GM19240 (cell line): ENCODE data around the gene ANO9.
"Not testable (repeated sequence)": the region's sequence is repeated elsewhere in the genome, so short reads cannot be mapped to it uniquely, and the experiment has no call there.

Experiments used
- DNase-seq: peaks from one replicate; pipeline ENCODE4 v3.0.0; 2011; ENCODE audit warnings: low spot score; ENCODE audit not compliant: insufficient read length

ANO9 gene

DNA sequence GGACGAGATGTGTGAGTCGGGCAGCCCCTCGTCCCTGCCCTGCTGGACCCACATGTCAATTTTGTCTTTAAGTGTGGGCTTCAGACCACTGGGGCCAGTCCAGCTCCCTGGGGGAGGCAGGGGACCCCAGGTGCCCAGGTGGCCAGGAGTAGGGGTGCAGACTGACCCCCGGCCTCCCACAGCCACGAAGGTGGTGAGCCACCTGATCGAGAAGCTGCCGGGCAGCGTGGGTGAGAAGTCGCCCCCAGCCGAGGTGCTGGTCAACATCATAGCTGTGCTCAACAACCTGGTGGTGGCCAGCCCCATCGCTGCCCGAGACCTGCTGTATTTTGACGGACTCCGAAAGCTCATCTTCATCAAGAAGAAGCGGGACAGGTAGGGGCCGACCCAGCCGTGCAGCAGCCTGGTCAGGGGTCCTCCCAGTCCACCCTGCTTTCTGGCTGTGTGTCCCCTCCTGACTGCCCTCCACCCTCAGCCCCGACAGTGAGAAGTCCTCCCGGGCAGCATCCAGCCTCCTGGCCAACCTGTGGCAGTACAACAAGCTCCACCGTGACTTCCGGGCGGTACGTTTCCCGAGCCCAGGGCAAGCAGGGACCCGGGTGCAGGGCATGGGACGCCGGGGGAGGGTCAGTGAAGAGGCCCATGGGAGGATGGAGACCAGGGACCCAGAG, 37.9 kb downstream of the ANO9 start:
- no peak for DNase-seq

DNA sequence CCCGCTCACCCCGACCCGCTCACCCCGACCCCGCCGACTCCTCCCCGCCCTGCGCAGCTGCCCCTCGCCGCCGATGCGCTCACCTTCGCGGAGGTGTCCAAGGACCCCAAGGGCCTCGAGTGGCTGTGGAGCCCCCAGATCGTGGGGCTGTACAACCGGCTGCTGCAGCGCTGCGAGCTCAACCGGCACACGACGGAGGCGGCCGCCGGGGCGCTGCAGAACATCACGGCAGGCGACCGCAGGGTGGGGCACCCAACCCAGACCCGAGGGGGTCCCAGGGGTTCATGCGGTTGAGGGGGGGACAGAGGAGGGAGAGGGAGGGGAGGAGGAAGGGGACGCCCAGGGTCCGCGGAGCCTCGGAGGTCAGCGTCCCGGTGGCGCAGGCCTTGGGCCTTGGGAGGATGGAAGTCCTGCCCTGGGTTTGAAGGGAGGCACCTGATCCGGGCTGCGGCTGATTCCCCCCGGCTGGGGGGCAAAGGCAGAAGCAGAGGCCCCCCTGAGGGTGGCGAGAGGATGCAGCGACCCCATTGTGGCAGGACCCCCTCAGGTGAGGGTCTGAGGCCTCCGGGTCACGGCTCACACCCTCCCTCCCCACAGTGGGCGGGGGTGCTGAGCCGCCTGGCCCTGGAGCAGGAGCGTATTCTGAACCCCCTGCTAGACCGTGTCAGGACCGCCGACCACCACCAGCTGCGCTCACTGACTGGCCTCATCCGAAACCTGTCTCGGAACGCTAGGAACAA, 38.6 kb downstream of the ANO9 start:
- no peak for DNase-seq

DNA sequence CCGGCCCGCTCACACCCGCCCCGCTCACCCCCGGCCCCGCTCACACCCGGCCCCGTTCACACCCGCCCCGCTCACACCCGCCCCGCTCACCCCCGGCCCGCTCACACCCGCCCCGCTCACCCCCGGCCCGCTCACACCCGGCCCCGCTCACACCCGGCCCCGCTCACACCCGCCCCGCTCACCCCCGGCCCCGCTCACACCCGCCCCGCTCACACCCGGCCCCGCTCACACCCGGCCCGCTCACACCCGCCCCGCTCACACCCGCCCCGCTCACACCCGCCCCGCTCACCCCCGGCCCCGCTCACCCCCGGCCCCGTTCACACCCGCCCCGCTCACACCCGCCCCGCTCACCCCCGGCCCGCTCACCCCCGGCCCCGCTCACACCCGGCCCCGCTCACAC, 40.6 kb downstream of the ANO9 start:
- DNase-seq: not testable (repeated sequence)

DNA sequence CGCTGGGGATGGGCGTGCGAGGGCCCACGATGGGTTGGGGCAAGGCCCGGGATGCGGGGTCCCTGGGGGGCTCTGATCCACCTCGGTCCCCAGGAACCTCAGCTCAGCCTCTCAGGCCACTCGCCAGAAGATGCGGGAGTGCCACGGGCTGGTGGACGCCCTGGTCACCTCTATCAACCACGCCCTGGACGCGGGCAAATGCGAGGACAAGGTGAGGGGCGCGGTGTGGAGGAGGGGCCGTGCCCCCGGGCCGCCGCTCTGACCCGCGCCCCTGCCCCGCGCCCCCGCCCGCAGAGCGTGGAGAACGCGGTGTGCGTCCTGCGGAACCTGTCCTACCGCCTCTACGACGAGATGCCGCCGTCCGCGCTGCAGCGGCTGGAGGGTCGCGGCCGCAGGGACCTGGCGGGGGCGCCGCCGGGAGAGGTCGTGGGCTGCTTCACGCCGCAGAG, 41.5 kb downstream of the ANO9 start:
- no peak for DNase-seq

DNA sequence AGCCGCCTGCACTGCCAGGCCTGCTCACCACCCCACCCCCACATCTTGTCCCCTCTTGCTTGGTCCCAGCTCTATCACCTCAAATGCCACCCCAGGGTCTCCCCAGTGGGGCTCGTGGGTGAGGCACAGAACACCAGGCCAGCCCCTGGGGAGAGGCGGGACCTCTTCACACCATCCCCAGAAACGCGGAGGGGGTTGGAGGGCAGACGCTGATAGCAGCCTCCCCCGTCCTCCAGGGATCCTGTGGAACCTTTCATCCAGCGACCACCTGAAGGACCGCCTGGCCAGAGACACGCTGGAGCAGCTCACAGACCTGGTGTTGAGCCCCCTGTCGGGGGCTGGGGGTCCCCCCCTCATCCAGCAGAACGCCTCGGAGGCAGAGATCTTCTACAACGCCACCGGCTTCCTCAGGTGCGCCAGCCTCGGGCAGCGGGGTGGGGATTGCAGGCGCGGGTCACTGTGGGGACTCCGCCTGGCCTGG, 42.0 kb downstream of the ANO9 start:
- no peak for DNase-seq

DNA sequence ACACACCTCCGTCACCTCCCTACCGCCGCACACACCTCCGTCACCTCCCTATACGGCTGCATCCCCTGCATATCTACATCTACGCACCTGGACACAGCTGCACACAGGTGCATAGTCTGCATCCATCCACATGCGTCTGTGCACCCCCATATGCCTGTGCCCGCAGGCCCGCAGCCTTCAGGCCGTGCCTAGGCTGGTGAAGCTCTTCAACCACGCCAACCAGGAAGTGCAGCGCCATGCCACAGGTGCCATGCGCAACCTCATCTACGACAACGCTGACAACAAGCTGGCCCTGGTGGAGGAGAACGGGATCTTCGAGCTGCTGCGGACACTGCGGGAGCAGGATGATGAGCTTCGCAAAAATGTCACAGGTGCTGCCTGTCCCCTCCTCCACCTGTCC, 43.0 kb downstream of the ANO9 start:
- no peak for DNase-seq

DNA sequence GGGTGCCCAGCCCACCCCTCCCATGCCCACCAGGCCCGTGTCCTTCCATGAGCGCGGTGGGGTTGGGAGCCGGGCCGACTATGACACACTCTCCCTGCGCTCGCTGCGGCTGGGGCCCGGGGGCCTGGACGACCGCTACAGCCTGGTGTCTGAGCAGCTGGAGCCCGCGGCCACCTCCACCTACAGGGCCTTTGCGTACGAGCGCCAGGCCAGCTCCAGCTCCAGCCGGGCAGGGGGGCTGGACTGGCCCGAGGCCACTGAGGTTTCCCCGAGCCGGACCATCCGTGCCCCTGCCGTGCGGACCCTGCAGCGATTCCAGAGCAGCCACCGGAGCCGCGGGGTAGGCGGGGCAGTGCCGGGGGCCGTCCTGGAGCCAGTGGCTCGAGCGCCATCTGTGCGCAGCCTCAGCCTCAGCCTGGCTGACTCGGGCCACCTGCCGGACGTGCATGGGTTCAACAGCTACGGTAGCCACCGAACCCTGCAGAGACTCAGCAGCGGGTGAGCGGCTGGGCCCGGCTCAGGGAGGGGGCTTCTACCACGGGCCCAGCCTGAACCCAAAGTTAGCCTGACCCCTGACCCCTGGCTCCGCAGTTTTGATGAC, 44.8 kb downstream of the ANO9 start:
- peak; percentile 94 for DNase-seq

DNA sequence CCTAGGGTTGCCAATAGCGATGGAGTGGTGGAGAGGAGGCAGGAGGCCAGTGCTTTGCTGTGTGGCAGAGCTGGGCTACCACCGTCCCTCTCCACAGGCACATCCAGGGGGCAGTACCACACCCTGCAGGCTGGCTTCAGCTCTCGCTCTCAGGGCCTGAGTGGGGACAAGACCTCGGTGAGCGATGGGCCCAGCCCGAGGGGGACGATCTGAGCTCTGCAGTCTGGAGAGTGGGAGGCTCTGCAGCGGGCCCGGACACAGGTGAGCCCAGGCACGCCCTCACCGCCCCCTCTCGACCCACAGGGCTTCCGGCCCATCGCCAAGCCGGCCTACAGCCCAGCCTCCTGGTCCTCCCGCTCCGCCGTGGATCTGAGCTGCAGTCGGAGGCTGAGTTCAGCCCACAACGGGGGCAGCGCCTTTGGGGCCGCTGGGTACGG, 45.3 kb downstream of the ANO9 start:
- DNase-seq: peak; percentile 45

DNA sequence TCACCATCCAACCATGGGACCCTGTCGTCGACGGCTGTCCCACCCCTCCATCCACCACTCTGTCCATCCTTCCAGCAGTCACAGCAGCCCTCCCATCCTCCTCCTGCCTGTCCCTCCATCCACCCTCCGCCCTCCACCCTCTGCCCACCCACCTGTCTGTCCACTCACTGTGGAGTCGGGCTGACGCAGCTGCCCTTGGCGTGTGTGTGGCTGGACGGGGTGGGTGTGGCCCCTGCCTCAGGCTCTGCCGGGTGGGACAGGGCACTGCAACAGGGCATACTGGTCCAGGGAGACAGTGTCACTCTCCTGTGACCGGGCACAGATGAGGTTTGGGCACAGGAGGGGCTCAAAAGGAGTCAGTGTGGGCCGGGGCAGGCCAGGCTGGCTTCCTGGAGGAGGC, 45.9 kb downstream of the ANO9 start:
- DNase-seq: no peak

DNA sequence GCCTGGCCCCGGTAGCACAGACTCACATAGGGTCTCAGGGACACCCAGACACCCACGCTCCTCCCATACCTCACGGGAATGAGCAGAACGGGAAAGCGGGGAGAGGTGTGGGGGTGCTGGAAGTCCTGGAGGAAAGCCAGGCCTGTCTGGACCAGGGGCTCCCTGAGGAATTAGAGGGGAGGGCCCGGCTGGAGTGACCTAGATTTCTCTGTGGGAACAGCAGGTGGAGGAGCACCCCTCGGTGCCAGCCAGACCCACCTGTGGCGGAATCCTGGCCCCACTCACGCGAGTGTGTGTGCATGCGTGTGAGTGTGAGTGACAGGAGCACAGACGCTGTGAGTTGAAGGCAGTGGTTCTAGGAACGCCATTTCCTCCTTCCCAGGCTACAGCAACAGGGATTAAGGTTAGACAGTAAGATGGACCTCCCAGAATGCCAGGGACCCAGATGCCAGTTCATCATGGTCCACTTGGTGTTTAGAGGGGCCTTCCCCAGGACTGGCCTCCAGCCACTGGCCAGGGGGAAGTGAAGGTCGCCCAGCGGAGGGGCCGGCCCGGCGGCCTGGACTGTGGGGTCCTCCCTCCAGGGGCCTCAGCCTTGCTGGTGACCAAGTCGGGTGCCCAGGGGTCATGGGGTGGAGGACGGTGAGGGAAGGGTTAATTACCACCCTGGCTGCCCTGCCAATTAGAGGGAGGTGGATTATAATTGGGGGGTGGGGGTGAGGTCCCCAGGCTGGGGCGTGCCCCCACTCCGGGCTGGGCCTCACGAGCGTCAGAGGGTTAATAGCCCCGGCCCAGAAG, 46.8 kb downstream of the ANO9 start:
- DNase-seq: no peak

DNA sequence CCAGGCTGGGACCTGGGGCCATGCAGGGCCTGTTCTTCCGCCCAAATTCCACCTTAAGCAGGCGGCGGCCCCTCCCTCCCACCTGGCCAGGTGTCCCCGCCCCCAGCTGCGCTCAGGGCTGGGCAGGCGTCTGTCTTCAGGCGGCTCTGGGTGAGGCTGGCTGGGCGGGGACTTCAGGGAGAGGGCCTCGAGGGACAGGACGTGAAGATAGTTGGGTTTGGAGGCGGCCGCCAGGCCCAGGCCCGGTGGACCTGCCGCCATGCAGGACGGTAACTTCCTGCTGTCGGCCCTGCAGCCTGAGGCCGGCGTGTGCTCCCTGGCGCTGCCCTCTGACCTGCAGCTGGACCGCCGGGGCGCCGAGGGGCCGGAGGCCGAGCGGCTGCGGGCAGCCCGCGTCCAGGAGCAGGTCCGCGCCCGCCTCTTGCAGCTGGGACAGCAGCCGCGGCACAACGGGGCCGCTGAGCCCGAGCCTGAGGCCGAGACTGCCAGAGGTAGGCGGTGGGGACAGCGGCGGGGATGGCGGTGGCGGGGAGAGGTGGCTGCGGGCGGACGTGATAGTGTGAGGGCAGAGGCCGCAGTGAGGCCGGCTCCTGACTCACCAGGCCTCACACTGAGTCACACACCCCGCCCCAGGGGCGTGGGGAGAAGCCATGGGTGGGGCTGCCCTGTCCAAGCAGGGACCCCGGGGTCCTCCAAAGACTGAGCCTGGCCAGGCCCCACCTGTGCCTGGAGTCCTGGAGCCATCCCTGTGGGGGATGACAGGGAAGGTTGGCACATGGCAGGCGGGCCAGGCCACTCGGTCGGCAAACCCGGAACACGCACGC, 47.6 kb downstream of the ANO9 start, which contains the start of gene PKP3:
Gene PKP3 (plus strand): TSS at position 176 of the 824 bp plus-strand sequence. CDS start 84 bp downstream, at position 260.
- no peak for DNase-seq

DNA sequence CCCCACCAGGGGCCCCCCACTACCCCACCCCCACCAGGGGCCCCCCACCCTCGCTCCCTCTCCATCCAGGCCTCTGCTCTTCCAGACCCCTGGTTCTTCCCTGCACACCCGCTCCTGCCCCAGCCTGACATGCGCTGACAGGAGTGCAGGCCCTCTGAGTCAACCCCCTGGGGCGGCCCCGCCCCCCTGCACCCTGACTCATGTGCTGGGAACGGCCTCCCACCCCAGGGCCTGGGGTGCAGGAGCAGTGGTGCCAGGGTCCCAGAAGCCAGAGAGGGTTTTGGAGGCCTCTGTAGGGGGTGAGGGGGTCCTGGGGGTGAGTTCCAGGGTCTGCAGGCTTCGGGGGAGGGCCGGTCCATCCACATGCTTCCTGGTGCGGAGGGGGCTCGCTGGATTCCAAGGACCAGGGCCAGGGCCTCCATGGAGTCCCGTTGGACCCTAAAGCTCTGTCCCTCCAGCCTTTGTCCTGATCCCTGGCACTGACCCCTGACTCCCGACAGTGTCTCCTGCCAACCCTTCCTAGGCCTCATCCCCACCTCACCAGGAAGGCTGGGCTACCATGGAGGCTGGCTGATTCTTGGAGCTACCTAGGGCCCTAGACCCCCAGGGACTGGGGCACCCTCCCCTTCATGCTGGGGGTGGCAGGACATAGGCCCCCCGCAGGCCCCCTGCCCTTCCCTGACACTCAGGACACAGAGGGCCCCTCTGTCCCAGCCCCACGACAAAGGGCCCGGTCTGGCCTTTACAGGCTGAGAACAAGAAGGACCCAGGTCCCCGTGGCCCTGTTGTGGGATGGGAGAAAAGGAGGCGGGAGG, 48.4 kb downstream of the ANO9 start:
- DNase-seq: no peak

DNA sequence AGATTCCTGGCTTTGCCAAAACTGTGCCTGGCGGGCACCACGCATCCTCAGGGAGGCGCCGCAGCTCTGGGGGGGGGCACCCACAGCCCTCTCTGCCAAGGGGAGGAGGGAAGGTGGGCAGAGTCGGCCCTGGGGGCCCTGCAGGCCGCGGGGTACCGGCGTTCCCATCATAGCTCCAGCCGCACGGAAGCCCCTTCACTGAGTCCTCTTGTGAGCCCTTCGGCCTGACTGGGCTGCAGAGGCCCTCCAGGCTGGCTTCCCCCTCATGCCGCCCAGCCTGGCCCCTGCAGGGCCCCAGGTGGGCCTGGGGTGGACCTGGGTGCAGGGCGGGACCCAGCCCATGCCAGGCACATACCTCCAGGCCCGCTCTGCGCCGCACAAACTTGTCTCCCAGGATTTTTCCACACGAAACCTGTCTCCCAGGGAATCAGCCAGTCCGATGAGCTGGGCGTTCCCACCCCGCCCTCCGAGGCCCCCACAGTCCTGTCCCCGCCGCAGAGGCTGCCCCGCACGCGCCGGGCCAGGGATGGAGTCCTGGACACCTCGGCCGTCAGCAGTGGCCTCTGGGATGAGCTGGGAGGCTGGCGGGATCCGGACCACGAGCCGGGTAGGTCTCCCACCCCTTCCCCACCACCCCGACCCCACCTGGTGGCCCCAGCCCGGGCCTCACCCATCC, 49.6 kb downstream of the ANO9 start:
- DNase-seq: no peak

DNA sequence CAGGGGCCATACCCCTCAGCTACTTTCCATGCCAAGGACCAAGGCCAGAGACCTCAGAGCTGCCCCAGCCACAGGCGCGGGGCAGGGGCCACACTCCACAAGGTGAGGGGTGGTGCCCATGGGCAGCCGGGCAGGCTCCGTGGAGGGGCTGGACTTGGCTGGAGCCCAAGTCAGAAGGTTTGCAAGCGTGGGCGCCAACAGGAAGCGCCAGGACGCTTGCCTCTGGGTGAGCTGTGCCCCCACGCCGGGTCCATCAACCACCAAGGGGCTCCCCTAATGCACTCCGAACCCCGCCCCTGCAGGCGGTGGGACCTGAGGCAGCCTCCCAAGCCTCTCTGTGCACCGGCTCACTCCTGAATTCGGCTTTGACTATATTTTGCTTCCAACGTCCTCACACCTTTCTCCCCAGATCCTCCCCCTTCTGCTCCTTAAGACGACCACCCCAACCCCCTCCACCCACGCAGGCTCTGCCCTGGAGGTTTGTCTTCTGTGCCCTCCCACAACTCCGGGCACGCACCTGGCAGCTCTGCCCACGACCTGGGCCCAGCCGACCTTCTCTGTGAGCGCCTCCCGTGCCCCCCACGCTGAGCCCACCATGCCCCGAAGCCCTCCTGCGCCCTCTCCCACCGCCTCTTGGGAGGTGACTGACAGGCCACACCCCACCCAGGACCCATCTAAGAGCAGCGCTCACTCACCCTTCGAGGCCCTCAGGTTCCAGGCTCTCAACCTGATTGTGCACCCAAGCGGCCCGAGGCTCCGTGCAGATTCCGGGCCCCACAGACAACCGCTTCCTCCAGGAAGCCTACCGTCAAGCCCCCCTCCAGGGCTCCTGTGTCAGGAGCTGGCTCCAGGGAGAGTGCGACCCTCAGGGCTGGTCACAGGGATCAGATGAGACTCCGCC, 50.4 kb downstream of the ANO9 start:
- DNase-seq: no peak

DNA sequence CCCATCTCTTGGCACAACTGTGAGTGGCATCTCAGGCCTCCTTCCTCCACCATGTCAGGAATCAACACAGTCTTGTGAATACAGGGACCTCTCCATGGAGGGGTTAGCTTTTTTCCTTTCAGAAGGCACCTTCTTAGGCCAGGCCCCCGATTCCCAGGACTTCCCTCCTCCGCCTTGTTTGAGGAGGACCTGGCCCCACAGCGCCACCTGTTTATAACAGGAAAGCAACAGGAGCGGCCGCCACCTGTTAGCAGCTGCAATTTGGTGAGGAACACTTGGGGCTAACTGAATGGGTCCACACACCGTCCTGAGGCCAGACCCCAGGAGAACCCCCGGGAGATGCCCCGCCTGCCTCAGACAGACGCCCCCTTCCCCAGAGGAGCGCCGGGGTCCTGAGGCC, 51.6 kb downstream of the ANO9 start:
- no peak for DNase-seq

DNA sequence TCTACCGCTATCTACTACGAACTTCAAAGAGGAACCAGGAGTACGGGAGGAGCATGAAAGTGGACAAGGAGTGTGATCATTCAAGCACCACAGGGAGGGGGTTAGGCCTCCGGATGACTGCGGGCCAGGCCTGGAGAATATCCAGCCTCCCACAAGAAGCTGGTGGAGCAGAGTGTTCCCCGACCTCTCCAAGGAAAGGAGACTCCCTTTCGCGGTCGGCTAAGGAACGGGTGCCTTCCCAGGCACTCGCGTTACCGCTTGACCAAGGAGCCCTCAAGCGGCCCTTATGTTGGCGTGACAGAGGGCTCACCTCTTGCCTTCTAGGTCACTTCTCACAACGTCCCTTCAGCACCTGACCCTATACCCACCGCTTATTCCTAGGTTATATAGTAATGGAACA, 52.4 kb downstream of the ANO9 start:
- not testable (repeated sequence) for DNase-seq

DNA sequence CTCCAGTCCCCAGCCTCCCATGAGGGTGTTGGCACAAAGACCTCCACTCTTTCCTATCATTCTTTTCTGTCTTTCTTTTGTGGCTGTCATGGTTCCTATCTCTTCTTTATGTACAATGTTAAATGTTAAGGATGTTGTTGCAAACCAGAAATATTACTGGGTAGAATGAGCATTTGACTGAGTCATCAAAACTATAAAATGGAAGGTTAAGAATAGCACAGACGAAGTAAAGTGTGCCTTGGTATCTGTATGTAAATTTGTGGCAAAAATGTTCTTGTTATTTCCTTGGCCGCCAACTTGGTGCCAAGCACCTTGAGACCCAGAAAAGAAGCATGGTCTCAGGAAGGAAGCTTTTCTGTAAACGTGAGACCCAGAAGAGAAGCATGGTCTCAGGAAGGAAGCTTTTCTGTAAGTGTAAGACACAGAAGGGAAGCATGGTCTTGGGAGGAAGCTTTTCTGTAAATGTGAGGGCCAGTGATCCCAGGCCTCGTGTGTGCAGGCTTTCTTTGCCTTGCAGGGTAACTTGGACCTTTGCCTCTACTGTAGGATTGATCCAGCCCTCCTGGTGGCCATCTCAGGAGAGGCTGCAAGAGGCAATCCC, 54.5 kb downstream of the ANO9 start:
- DNase-seq: no peak

DNA sequence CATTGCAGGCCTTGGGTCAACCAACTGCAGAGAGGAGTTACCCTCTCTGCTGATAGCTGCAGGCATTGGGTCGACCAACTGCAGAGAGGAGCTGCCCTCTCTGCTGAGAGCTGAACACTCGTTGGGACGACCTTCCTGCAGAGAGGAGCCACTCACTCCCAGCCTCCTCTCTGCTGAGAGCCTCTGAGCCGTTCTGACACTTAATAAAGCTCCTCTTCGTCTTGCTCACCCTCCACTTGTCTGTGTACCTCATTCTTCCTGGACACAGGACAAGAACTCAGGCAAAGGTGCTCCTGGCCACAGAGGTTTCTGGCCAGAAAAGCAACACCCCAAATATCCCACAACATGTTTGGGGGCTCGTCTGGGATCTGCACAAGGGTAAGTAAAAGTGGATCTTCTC, 55.3 kb downstream of the ANO9 start:
- no peak for DNase-seq
